NCI-H69 (cell line): ENCODE results near the gene PPP1R13B.
"Not testable (repeated sequence)": the region's sequence is repeated elsewhere in the genome, so short reads cannot be mapped to it uniquely, and the experiment has no call there.

ENCODE experiments used
- DNase-seq: peaks from one replicate; lab custom pipeline; 2025; lab: John Stamatoyannopoulos, UW

PPP1R13B gene

GRCh38 chr14:103858063-103858781 lies 10.8 kb upstream of the PPP1R13B start:
- no peak for DNase-seq

- DNase-seq: no peak
Measured at GRCh38 chr14:103857256-103857655, 9.9 kb upstream of the PPP1R13B start.

GRCh38 chr14:103856607-103857006 lies 9.2 kb upstream of the PPP1R13B start:
- DNase-seq: peak; percentile 55

GRCh38 chr14:103856105-103856504 lies 8.7 kb upstream of the PPP1R13B start:
- peak; percentile 54 for DNase-seq

- no peak for DNase-seq
Measured at GRCh38 chr14:103855734-103856095, 8.3 kb upstream of the PPP1R13B start.

- DNase-seq: peak; percentile 97
Measured at GRCh38 chr14:103854822-103855733, 7.7 kb upstream of the PPP1R13B start.

- no peak for DNase-seq
Measured at GRCh38 chr14:103854017-103854808, 6.8 kb upstream of the PPP1R13B start.

GRCh38 chr14:103849151-103849886 lies 1.9 kb upstream of the PPP1R13B start:
- no peak for DNase-seq

- DNase-seq: peak; percentile 39
Measured at GRCh38 chr14:103848175-103849077, 1.1 kb upstream of the PPP1R13B start.

- DNase-seq: peak; percentile 81
Measured at GRCh38 chr14:103846543-103847450, 578 bp downstream of the PPP1R13B start.

- no peak for DNase-seq
Measured at GRCh38 chr14:103846097-103846496, 1.3 kb downstream of the PPP1R13B start.

- DNase-seq: no peak
Measured at GRCh38 chr14:103845327-103845726, 2.0 kb downstream of the PPP1R13B start.

- not testable (repeated sequence) for DNase-seq
Measured at GRCh38 chr14:103841265-103841664, 6.1 kb downstream of the PPP1R13B start.

- DNase-seq: no peak
Measured at GRCh38 chr14:103840014-103840413, 7.4 kb downstream of the PPP1R13B start.

GRCh38 chr14:103839579-103839978 lies 7.8 kb downstream of the PPP1R13B start:
- no peak for DNase-seq

GRCh38 chr14:103838117-103838516 lies 9.3 kb downstream of the PPP1R13B start:
- DNase-seq: no peak

GRCh38 chr14:103836976-103837725 lies 10.2 kb downstream of the PPP1R13B start:
- DNase-seq: no peak

- DNase-seq: no peak
Measured at GRCh38 chr14:103834956-103835355, 12.4 kb downstream of the PPP1R13B start.

GRCh38 chr14:103833711-103834110 lies 13.7 kb downstream of the PPP1R13B start:
- DNase-seq: no peak
